Activated CD4-positive, alpha-beta T cell treated with anti-CD3 and anti-CD28 coated beads, Interleukin-2, amount 50 U/mL, for 1 hour (primary cell): ENCODE data around the gene C11orf24.
"Not testable (repeated sequence)": the region's sequence is repeated elsewhere in the genome, so short reads cannot be mapped to it uniquely, and the experiment has no call there.

Experiments
- DNase-seq: peaks from one replicate; pipeline ENCODE4 v3.0.0-alpha.2; 2020

Gene C11orf24

DNA sequence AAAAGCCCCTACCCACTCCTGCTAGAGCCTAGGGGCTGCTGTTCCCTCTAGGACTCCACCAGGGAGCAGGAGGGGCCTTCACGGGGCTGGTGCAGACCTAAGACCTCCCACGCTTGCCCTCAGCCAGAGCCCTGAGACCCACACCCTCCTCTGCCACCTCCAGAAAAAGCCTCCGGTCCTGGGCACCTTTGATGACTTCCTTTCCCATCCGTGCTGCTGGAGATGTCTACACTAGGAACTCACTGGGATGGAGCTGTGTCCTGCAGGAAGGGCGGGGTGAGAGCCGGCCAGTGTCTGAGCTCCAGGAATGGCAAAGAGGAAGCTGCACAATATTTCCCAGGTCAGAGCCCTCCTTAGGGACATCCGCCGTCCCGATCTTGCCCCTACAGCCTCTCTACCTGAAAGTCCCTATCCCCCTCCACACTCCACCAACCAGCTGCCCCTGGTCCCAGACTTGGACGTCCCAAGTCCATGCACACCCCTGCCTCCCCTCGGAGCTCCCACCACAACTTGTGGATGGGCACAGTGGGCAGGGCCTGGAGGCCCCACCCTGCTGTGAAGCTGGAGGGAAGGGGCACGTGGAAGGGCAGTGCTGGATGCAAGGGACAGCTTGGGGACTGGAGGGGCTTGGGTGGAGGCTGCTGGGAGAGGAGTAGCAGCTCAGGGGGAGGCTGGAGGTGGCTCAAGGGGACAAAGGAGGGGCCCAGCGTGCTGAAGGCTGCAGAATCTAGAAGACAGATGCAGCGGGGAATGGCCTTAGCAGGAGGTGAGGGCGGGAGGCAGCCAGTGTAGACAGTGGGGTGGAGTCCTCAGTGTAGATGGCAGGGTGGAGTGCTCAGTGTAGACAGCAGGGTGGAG is 27.1 kb upstream of the C11orf24 start:
- DNase-seq = no peak

DNA sequence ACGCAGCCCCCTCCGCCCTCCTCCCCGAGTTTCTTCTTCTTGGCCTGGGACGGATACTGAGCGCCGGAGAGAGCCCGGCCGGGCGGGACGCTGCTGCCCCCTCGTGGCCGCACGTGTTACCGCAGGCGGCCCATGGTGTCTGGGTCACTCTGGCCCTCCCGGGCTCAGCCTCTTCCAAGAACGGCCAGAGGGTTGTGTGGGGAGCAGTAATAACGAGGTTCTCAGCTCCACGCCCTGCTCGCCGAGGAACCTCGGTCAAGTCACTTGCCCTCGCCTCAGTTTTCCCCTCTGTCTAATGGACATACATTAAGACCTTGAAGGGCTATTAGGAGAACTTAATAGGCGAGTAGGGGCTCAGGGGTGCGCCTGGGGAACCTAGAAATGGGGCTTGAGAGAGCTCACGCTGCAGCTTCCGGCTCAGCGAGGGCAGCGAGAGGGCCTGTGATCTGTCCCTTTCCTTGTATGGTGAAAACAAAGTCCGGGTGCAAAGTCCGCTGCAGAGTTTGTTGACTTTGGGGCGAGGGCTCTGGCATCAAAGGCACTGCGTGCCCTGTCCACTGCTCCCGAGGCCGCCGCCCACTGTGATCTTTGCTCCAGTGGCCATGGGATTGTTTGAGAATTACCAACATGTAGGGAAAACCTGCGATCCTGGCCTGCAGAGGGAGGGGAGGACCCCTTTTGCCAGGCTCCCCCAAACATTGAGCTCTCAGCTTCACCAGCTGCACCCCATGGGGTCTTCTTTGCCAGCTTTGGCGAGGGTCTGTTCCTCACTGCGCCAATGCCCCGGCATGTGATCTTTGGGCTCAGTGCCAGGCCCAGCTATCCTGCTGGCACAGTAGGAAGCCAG is 26.3 kb upstream of the C11orf24 start:
- DNase-seq = peak; percentile 72

DNA sequence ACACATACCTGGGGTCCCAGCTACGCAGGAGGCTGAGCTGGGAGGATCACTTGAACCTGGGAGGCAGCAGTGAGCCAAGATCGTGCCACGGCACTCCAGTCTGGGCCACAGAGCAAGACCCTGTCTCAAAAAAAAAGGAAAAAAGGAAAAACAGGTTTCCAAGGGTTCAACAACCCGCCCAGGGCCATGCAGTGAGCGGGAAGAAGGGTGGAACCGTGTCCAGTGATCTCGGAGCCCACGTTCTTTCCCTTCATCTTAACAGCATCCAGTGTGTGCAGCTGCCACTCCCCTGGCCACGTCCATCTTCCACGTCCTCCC is 25.7 kb upstream of the C11orf24 start:
- no peak for DNase-seq

DNA sequence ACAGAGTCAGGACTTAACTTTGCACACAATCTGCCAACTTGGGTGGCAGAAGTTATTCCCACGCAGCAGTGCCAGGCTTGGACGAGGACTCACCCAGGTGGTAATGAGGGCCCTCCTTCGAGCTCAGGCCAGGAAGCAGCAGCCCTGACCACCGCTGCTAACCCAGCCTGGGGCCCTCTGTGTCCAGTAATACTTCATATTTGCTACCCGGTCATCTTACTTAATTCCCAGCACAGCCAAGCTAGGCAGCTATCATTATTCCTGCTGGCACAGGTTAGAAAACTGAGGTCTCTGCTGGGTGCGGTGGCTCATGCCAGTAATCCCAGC is 25.2 kb upstream of the C11orf24 start:
- no peak for DNase-seq

DNA sequence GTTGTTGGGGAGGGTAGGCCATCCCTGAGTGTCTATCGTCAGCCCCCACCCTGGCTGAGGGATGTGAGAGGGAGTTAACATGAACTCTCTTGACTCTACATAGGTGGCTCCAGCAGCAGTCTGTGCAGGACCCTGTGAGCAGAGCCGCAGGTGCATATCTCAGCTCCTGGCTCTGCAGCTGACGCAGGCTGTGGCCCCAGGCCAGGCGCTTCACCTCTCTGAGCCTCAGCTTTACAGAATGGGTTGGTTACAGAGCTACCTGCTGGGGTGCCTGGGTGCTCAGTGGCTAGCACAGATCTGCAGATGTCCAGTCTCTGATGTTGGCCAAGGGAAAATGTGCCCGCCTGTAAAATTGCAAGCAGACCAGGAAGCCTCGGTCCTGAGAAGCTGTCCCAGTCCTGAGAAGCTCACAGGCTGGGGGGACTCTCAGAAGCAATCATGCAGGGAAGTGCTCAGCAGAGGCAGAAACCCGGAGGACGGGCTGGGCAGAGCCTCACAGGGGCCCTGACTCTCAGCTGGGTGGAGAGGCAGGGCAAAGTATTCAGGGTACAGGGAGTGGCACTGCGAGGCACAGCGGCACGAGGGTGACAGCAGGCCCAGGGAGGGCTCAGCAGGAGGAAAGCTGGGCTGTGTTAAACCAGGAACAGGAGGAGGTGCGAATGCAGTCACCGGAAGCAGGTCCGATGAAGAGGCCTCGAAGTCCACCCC is 24.7 kb upstream of the C11orf24 start:
- DNase-seq = no peak

DNA sequence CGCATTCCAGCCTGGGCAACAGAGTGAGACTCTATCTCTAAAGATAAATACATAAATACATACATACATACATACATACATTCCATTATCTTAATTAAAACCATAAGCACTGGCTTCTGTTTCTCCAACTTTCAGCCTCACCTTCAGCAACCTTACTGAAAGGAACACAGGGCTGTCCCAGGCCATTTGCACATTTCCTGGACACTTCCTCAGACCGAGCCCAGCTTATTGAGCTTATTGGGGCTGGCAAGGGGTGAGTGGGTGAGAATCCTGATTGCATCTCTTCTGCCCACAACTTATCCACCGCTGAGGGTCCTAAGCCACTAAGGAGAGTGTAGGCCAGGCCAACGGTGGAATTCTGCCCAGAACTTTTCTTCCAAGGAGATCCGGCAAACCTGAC is 24.2 kb upstream of the C11orf24 start:
- no peak for DNase-seq

DNA sequence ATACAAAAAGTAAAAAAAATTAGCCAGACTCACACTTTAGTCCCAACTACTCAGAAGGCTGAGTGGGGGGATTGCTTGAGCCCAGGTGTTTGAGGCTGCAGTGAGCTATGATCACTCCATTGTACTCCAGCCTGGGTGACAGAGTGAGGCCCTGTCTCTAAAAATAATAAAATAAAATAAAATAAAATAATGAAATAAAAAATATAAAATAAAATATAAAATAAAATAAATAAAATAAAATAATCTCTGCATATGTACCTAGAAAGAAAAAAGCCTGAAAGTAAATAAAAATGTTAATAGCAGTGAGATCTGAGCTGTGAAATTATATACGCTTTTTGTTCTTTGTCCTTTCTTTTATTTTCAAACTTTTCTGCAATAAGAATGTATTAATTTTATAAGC is 23.5 kb upstream of the C11orf24 start:
- DNase-seq = no peak

DNA sequence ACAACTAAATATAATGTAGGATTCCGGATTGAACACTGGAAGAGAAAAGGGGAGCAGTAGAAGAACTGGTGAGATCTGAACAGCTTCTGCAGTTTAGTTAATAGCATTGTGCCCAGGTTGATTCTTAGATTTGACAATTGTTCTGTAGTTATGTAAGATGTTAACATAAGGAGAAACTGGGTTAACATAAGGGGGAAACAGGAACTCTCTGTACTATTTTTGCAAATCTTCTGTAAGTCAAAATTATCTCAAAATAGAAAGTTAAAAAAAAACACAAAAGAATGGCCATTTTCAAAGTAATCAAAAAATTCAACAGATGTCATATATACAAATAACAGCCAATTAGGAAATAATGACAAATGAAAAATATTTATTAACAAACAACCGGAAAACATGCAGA is 21.9 kb upstream of the C11orf24 start:
- no peak for DNase-seq

DNA sequence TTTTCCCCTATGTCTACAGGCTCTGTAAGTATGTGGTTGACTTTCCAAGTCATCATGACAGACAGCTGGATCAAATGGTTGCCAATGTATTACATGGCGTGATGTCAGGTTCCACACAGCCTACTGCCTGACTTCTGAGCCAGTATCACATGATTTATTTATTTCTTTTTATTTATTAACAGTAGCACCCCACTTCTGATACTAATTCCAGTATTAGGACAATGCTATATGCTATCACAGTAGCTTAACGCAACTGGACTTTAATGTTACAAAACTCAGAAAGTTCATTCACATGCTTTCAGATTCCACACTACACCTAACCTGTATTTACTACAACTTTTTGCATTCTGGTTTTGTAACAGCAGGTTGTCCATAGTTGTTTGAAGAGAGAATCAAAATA is 17.7 kb upstream of the C11orf24 start:
- no peak for DNase-seq

DNA sequence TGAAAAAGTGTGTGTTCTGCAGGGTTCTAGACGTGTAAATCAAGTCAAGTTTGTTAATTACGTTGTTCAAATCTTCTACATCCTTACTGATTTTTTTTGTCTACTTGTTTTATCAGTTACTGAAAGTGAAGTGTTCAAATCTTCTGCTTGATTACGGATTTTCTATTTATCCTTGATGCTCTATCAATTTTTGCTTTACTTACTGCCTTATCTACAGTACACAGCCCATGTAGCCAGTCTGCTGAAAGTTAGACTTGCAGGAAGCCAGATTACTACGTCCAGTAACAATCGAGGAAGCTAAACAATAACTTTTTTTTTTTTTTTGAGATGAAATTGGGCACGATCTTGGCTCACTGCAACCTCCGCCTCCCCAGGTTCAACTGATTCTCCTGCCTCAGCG is 15.6 kb upstream of the C11orf24 start:
- DNase-seq = no peak

DNA sequence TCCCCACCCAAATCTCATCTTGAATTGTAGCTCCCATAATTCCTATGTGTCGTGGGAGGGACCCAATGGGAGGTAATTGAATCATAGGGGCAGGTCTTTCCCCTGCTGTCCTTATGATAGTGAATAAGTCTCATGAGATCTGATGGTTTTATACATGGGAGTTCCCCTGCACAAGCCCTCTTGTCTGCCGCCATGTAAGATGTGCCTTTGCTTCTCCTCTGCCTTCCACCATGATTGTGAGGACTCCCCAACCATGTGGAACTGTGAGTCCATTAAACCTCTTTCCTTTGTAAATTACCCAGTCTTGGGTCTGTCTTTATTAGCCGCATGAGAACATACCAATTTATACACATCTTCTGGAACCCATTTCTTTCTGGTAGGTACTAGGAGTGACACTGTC is 12.8 kb upstream of the C11orf24 start:
- not testable (repeated sequence) for DNase-seq

DNA sequence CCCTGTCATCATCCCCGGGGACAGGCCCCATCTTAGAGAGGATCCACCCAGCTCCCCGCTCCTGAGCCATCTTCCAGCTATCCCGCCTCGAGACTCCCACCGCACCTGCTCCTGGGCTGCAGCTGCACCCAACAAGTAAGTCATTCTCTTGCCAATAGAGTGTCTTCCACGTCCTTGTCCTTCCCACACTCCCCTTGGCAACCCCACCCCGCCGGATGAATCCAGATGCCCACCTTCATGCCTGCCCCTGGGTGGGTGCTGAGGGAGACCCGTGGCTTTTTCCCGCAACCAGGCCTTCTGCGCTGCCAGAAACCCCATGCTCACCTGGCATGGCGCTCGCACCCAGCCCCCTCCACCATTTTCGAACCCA is 11.1 kb upstream of the C11orf24 start:
- no peak for DNase-seq

DNA sequence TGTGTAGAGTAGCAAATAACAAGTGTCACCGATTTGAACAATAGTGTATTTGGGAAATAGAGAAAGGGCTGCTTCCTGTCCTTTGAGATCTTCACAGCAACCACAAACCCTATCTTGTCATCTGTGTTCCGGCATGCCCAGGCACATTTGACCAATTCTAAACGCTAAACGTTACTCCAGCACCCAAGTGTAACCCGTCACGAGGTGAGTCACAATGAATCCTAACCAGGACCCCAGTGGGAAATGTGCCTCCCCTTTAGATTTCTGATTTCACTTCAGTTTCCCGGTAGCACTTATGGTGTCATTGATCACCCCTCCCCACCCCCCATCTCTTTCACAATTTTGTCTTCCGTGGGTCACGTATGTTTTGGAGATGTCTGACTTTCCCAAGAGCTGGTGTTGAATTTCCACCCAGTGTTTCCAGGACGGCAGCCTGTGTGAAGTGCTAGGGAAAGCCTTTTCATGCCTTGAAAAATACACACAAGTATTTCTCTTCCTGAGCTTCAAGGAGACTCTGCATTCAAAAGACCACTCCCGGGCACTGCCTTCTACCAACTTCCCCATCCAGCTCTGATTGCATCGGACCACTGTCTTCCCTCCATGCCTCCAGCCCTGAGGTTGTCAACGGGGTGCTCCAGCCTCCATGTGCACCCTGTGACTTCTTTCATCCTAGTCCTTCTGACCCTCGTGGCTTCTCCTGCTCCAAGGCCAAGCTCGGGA is 10.5 kb upstream of the C11orf24 start:
- peak; percentile 14 for DNase-seq

DNA sequence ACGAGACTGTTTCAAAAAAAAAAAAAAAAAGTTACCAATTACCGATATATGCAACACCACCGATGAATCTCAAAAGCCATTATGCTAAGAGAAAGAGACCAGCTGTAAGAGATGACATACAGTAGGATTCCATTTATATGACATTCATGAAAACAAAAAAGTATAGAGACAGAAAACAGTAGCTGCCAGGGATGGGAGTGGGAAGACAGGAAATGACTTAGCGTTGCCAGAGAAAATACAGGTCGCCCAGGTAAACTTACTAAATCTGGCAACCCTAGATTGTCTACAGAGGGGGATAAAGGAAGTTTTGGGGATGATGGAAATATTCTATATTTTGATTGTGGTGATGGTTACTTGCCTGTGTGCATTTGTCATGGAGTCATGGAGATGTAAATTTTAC is 7.9 kb upstream of the C11orf24 start:
- DNase-seq = no peak

DNA sequence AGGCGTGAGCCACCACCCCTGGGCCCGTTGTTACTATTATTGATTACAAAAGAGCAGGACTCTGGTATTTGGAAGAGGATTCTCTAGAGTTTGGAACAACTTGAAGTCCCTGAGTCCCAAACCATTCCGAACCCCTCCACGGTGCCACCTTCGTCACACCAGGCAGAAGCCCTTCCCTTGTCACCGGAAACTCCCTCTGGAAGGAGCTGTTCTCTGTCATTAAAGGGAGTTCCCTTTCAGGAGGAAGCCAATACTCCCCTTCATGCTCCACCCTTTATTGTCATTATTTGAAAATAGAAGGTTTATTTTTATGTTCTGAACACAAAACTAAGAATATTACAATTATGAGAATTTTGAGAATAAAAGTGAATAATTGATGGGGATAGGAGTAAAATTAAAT is 5.1 kb upstream of the C11orf24 start:
- DNase-seq = no peak

DNA sequence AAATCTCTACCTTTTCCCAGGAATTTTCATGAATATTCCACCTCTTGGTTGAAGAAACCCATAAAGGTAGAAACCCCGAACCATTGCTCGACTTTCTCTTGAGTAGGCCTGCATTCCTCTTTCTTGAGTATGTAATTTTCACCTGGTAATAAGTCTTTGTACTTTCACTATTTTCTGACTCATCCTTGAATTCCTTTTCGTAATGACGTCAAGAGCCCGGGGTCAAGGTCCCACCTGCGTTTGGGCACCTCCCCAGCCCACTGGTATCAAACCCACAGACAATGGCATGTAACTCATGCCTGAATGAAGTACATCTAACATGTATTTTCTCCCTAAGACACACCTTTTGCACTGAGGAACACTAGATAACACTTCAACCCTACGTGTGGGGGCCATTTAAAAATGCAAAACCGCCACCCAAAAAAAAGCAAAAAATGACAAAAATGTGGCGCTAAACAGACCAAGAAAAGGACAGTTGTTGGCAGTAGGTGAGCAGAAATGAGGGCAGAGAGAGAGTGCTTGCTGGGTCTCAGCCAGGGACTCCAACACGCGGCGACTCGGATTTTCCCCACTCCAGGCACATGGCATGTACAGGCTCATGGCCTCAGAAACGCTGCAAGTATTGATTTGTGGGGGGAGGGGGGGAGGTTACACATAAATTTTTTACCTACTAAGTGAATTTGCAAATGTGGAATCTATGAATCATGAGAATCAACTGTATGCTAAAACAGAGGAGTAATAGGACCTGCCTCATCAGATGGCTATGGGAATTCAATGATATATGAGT is 4.1 kb upstream of the C11orf24 start:
- DNase-seq = no peak

DNA sequence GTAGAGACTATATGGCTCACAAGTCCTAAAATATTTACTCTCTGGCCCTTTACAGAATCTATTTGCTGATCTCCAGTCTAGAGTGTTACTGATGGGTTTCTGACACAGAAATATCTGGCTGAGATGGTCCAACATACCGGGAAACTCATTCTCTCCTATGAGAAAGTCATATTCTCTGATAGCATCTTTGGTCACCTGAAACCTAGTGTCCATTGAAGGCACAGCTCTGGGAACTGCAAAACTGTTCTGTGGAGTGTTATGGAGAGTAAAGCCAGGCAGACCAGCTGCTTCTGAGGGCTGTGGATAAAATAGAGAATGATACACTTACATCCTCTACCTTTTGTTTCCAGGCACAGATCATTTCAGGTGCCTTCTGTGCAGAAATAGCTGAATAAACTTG is 2.5 kb upstream of the C11orf24 start:
- DNase-seq = no peak

DNA sequence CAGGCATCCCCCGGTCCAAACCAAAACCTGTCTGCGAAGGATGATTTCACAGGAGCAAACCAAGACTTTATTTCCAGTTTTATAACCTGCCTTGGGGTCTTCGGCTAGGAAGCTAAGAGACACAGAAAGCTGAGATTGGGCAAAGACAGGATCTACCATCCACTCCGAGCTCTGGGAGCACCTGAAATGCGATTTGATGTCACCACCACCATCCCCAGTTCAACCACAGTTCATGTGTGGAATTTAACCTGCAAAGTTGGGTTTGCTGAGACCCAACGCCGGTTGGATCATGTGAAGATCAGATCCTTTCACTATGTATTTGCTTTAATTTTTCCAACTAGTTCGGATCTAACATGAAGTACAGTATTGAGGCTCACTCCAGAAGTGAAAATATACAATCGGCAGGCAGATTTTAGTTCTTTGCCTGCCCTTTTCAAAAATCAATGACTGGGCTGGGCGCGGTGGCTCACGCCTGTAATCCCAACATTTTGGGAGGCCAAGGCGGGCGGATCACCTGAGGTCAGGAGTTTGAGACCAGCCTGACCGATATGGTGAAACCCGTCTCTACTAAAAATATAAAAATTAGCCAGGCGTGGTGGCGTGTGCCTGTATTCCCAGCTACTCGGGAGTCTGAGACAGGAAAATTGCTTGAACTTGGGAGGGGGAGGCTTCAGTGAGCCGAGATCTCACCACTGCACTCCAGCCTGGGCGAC is 1.4 kb upstream of the C11orf24 start:
- no peak for DNase-seq

DNA sequence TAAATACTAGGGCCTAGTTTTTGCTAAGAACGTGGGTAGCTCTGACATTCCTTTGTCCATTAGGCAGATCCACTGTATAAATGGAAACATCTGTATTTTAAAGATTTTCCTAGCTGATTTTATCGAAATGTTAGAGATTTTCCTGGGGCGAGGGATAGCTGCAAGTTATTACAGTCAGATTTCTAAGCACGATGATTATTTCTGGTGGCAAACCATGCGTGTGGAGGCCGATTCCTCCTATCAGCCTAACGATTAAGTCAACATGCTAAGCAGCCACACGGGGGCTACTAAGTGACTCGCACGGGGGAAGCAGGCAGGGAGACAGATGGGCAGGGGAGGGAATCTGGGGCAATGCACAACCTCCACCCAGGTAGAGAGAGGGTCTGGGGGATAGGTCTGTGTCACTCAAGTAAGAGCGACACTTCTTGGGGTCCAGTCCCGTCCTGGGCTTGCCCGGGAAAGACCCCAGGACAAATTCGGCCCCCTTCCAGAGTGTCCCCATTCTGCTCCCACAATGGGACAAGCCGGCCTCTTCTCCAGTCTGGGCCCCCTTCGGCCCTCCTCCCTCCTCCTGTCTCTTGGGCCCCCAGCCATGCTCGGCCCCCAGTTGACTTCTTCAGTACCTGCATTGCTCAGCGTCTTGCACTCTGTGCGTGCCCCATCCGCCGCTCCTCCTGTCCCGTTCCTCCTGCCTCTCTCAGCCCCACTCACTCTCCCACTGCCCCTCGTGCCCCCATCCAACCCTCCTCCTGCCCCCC is 571 bp downstream of the C11orf24 start:
- DNase-seq = peak; percentile 57

DNA sequence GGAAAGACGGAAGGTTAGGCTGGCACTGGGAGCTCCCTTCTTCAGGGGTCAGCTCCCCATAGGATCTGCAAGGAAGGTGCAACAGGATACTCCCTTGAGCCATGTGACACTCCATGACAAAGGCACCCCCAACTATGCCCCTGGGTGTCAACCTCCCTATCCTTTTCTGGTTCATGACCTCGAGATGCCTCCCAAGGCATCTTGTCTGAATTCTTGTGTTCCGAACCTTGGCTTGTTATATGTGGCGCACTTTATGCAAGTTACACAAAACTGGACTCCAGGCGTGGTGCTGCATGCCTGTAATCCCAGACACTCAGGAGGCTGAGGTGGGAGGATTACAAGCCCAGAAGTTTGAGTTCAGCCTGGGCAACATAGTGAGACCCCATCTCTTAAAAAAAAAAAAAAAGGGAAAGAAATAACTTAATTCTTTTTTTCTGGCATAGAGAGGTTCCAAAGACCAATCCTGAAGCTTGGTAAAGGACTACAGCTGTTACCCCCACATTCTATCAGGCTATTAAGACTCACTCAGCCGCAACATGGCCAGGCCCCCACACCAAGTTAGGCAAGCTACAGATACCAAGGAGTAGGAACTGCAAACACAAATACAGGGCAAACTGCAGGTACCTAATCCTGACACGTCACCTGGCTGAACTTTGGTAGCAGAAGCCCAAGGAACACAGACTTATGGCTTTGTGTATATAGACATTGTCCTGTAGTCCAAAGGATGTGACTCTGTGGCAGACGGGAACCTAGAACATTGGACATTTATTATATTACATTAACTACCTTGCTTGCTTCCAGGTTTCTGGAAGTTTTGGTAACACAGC is 1.4 kb downstream of the C11orf24 start:
- no peak for DNase-seq
